GM18511 (cell line): Measurements from ENCODE around the gene NIPBL.
"Not testable (repeated sequence)": the region's sequence is repeated elsewhere in the genome, so short reads cannot be mapped to it uniquely, and the experiment has no call there.

ENCODE experiments used
- ATAC-seq: cut with Tn5 transposase; IDR thresholded peaks from one replicate; pipeline ENCODE4 v1.9.1; 2021; ENCODE audit warnings: mild to moderate bottlenecking, moderate library complexity; ENCODE audit not compliant: unreplicated experiment

The NIPBL gene

DNA sequence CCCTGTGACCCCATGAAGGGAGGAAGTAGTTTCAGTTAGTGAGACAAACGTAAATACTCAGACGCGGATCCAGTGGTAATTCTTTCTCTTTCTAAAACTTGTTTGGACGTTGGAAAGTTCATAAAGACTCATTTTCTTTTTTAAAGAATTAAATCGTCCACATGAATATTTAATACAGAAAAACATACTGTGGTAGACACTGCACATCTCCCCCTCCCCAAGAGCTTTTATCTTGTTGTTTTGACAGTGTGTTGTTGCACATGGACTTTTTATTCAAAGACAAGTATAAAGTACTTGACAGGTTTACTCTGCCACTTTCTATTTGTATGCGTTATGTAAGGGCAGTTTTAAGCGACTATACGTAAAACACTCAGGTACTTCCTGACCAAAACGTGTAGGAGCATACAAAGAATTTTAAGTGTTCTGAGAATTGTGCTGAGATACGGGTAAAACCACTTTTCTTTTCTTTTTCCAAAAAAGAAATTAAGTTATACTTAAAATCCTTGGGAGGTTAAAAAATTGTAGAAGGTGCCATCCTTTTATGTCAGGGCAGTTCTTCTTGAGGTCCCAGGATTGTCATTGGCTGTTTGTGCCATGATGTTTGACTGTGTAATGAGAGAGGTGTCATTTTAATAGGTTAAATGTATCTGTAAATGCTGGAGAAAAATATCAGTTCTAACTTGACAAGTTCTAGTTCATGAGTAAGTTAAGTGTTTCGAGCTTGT is 1.3 kb downstream of the NIPBL start:
- ATAC-seq = peak; percentile 15

DNA sequence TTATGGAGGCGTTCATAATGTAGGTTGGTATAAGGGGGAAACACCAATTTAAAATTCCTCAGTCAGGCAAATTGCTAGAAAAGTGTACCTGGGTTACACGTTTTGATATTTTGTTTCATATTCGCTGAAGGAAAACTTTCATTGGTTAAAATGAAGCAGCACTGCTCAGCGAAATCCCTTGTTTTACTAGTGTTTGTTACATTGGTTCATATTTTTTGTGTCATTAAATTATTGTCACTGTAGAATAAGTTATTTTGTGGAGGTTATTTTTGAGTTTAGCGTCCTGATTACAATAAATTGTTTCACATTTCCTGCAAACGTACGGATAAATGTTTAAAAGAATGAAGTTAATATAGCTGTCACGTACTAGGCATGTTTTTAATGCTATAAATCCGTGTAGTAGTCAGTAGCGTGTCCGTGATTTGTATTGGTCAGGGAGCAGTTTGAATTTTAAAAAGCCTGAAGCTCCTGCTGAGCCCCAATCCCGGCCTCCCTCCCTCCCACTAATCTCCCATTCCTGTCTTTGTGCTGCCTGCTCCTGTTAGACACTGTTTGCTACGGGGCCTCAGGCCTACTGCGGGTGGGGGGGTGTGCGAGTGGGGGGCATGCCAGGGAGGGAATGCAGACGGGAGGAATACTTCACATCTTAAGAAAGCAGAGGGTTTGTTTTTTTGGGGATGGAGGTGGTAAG is 2.0 kb downstream of the NIPBL start:
- ATAC-seq = no peak

DNA sequence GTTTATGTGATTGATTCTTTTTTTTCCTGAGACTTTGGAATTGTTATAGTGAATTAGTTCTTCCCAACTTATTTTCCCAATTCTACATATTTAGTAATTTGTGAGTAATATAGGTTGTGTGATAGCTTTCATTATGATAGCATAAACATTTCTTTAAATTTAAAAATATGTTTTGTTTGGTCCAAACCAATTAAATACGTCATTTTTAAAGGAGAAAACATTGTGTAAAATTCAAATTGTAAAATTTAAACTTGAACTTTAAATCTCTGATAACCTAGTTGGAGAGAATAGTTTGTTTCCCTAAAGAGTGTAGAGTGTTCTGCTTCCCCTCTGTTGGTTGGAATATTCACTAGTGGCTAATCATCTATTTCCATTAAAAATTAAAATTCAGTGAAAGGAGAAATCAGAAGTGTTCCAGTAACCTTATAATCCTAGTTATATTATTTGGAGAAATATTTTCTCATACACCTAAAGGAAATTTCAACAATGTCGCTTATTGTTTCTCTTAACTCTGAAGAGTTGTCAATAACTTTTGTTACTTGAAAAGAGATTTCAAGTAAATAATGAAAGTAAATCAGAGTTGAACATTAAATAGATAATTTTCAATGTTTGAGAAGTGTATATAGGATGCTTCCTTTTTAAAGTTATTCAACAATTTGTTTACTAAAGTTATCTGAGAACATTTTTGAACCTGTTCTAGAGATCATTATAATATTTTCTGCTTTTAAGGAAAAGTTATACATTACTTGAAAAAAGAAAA is 2.9 kb downstream of the NIPBL start:
- no peak for ATAC-seq

DNA sequence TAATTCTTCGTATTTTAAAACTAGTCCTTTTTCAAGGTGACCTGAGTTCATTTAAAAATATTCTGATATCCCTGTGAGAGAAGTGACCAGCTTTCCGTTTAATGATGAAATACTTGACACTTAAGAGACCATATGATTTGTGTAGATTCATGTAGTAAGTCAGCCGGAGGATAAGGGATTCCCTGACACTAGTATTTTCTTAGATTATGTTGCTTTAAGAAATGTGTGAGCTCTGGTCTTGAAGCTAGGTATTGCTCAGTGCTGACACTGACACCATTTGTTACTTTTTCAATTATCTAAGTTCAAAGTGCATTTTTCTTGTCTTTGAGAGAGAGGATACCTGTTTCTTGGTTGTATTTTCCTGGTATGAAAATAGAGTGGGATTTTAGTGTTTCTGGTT is 4.2 kb downstream of the NIPBL start:
- ATAC-seq = no peak

DNA sequence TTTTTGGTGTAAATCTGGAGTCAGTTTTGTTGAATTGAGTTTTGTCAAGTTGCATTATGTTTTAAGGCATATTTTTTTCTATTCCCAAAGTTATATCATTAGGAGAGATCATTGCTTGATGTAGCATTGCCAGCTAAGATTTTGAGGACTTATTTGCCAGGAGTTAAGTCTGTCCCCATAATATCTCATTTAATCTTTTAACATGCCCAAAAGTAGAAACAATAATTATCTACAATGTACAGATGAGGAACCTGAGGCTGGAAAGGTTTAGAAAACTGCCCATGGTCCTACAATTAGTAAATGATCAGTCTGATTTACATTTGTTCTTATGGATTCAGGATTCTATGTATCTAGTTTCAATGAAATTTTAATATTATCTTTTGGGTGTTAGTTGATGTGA is 4.7 kb downstream of the NIPBL start:
- no peak for ATAC-seq

DNA sequence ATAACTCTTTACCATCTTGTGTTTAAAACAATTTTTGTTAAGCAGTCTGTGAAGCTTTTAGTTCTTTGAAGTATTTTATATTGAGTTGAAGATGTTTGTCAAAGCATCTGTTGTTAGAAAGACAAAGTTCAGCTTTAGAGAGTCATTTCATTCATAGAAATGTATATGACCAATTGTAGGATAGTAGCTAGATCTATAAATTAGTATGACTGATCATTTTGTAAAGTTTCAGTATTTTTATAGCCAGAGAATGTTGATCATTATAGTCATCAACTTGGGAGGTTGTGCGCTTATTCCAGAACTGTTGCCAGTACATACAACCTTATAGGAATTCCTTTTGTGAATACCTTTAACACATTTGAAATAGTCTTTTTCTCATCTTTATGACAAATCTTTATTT is 5.2 kb downstream of the NIPBL start:
- no peak for ATAC-seq

DNA sequence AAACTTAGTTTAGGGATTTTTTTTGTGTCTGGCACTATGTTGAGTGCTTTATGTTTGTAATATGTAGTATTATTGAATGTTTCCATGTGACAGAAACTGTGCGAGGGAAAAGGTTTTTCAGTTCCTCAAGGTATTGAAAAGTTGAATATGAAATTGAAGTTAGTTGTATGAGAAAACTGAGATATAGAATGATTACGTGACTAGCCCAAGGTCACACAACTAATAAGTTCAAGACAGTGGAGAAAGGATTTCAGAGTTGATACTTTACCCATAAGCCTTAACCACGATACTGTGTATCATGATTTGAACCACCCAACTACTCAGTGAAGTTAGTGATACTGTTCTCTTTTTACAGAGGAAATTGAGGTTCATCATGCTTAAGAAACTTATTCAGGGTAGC is 5.7 kb downstream of the NIPBL start:
- peak; percentile 40 for ATAC-seq

DNA sequence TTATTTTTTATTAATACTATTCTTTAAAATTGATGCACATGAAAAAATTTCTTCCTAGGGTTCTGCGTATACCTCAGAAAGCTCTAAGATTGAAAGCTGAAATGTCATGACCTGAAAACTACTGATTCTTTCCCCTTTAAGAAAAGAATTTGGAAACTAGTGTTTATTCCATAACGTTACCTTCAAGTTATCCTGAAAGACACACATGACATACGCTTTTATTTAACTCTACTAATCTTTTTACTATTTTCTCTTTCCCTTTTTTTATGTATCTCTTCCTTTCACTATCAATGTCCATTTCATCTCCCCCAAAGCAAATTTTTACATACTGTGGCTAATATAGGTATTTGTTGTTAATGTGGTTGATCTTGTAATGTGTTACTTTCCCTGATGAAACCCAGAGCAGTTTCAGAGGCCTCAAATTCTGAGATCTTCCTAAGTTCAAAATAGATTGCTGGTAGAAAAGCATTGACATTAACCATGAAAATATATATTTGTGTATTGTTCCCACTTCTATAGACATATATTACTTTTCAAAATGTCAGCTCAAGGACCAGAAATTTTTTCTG is 7.4 kb downstream of the NIPBL start:
- no peak for ATAC-seq

DNA sequence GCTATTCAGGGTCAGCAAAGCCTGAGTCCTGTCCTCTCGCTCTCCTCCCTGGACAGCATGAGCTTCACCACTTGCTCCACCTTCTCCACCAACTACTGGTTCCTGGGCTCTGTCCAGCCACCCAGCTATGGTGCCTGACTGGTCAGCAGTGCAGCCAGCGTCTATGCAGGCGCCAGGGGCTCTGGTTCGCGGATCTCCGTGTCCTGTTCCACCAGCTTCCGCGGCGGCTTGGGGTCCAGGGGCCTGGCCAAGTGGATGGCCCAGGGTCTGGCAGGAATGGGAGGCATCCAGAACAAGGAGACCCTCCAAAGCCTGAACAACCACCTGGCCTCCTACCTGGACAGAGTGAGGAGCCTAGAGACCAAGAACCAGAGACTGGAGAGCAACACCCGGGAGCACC is 8.6 kb downstream of the NIPBL start:
- ATAC-seq = no peak

DNA sequence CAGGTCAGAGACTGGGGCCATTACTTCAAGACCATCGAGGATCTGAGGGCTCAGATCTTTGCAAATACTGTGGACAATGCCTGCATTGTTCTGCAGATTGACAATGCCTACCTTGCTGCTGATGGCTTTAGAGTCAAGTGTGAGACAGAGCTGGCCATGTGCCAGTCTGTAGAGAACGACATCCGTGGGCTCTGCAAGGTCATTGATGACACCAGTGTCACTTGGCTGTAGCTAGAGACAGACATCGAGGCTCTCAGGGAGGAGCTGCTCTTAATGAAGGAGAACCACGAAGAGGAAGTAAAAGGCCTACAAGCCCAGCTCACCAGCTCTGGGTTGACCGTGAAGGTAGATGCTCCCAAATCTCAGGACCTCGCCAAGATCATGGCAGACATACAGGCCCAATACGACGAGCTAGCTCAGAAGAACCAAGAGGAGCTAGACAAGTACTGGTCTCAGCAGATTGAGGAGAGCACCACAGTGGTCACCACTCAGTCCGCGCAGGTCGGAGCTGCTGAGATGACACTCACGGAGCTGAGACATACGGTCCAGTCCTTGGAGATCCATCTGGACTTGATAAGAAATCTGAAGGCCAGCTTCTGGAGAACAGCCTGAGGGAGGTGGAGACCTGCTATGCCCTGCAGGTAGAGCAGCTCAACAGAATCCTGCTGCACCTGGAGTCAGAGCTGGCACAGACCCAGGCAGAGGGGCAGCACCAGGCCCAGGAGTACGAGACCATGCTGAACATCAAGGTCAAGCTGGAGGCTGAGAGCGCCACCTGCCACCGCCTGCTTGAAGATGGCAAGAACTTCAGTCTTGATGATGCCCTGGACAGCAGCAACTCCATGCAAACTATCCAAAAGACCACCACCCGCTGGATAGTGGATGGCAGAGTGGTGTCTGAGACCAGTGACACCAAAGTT is 9.3 kb downstream of the NIPBL start:
- no peak for ATAC-seq

DNA sequence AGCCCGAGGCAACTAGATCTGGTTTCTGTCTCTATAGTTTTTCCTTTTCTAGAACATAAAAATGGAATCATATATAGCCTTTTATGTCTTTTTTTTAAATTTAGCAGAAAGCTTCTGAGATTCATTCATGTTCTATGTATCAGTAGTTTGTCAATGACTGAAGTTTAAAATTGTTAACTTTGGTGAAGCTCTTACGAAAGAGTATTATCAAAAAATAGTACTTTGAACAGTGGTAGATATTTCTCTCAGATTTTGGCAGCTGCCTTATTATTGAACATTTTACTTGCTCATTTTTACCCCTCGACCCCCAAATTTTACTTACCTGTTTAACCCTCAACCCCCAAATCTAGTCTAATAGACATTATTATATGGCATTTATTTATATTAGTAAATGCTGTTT is 10.2 kb downstream of the NIPBL start:
- ATAC-seq = no peak

DNA sequence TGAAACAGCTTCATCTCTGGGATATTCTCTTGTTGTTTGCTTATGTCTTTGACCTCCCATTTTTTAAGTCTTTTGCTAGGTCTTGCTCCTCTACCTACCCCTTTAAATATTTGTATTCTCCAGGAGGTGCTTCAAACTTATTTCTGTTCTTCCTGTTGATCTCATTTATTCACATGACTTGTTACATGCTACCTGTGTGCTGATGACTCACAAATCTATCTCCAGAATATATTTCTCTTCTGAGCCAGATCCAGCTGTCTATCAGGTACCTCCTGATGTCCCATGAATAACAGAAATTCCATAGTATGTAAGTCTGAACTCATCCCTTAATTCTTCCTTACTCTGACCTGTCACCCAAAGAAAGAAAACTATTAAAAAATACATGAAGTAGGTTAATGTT is 11.0 kb downstream of the NIPBL start:
- ATAC-seq = no peak

DNA sequence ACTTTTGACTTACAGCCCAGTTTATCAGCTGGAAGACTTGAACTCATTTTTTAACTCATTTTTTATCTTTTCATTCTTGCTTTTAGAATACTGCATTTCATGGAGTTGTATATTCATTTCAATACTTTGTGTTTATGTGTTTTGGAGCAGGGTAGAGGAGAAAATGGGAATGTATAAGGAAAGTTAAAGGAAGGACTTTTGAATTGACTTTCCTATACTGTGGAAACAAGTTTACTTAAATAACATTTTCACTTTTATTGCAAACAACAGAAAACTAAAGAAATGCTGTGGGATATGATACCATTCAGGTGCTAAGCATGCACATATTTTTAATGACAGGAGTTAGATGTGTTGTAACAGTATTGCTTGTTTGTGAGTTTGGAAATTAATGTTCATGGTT is 11.7 kb downstream of the NIPBL start:
- ATAC-seq = no peak

DNA sequence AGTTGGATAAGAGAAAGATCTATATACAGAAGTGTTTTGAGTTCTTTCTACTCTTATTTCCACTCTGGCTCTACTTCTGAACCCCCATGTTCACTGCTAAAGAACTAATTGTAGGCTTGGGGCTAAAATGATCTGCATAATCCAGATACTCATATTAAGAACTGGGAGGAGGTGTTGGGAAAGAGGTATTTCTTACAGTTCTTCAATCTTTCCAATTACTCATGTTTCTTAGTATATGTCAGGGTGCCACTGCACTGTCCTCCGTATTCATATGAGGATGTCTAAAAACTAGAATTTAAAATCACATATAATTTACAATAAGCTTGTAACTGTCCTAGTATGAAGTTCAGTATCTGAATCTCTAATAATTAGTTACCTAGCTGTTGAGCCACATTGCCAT is 12.7 kb downstream of the NIPBL start:
- ATAC-seq = no peak

DNA sequence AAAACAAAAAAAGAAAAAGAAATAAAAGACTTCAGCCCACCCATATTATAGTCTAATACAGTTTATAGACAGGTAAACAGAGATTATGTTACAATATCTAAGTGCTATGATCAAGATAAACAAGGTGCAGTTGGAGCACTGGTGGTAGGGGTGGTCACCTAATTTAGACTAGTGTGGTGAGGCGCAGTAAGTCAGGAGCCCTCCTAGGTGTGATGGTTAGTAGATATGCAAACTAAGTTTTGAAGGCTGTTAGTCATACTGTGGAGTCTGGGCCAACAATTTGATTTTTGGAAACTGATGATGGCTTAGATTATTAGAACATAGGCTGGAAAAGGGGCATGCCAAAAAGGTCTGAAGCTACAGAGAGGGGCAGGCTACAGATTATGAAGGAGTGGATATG is 14.7 kb downstream of the NIPBL start:
- no peak for ATAC-seq

DNA sequence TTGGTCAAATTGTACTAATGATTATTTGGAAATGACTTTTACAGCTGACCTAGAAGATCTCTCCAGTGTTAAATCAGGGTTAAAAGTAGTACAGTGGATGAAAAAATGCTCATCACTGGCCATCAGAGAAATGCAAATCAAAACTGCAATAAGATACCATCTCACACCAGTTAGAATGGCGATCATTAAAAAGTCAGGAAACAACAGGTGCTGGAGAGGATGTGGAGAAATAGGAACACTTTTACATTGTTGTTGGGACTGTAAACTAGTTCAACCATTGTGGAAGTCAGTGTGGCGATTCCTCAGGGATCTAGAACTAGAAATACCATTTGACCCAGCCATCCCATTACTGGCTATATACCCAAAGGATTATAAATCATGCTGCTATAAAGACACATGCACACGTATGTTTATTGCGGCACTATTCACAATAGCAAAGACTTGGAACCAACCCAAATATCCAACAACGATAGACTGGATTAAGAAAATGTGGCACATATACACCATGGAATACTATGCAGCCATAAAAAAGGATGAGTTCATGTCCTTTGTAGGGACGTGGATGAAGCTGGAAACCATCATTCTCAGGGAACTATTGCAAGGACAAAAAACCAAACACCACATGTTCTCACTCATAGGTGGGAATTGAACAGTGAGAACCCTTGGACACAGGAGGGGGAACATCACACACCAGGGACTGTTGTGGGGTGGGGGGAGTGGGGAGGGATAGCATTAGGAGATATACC is 15.7 kb downstream of the NIPBL start:
- ATAC-seq = not testable (repeated sequence)

DNA sequence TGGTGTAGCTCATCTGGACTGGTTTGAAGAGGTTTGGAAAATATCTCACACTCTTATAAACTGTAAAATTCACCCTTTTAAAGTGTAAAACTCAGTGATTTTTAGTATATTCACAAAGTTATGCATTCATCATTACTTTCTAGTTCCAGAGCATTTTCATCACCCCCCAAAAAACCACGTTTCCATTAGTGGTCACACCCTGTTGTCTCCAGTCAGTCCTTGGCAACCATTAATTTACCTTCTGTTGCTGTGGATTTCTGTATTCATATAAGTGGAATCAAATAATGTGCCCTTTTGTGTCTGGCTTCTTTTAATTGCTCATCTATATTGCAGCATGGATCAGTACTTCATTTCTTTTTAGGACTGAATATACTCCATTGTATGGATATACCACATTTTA is 18.4 kb downstream of the NIPBL start:
- no peak for ATAC-seq

DNA sequence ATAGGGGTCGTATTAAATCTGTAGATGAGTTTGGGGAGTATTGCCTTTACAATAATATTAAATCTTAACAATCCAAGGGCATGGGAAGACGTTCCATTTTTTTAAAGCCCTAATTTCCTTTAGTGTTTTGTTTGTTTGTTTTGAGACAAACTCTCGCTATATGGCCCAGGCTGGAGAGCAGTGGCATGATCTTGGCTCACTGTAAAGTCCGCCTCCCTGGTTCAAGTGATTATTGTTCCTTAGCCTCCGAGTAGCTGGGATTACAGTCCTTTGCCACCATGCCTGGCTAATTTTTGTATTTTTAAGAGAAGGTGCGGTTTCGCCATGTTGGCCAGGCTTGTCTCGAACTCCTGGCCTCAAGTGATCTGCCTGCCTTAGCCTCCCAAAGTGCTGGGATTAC is 19.9 kb downstream of the NIPBL start:
- no peak for ATAC-seq

DNA sequence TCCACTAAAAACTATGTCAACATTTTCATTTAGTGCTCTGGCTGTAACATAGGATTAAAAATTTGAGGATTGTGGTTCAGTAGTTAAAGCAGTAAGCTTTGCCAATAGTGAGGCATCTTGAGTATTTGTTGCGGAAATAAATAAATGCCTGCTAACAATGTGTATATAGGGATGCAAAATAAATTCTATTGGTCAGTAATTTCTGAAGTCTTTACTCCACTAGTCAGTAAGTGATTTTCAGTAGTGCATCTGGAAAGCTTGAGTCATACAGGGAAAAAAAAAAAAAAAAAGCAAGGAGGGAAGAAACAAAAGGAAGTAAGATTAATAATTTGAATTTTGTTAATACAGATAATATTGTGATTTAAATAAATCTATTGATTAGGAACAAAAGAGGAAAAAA is 21.0 kb downstream of the NIPBL start:
- no peak for ATAC-seq

DNA sequence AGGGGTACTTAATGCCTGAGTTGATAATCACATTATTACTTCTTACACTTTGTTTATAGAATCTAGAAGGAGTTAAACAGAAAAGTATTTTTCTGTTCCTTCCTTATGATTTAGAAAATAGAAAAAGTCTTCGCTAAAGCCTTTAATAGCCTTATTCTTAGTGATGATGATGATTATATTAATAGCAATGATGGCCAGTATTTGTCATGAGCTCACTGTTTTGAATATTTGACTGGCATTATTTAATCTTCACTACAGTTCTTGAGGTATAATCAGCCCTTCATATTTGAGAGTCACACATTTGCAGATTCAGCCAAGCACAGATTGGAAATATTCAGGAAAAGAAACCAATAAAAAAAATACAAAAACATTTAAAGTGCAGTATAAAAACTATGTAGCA is 23.3 kb downstream of the NIPBL start:
- no peak for ATAC-seq
